SK-N-SH (cell line): ENCODE data around the gene AKR7A2.

ENCODE experiments used
- CHD2 ChIP-seq: fragments of 150-350 bp; IDR thresholded peaks from 2 replicates; pipeline ENCODE4 v1.6.1; 2018; ENCODE audit warnings: low read length; ENCODE audit not compliant: partially characterized antibody
- CTCF ChIP-seq: fragments of 200-600 bp; sonication (generic); IDR thresholded peaks from 2 replicates; pipeline ENCODE4 v1.6.1; 2017; ENCODE audit warnings: antibody characterized with exemption, mild to moderate bottlenecking, moderate library complexity
- EZH2phosphoT487 ChIP-seq: fragments of 200-600 bp; sonication (generic); IDR thresholded peaks from 2 replicates; pipeline ENCODE4 v1.6.1; 2017; ENCODE audit warnings: low read depth, mixed run types, mild to moderate bottlenecking, antibody characterized with exemption, moderate library complexity, borderline replicate concordance
- JUND ChIP-seq: IDR thresholded peaks from 2 replicates; pipeline ENCODE4 v1.4.0; 2012
- NFIC ChIP-seq: IDR thresholded peaks from 2 replicates; pipeline ENCODE4 v1.4.0; 2012; ENCODE audit warnings: borderline replicate concordance
- POLR2AphosphoS5 ChIP-seq: IDR thresholded peaks from 2 replicates; pipeline ENCODE4 v1.6.1; 2012; ENCODE audit warnings: low read depth, low read length
- RAD21 ChIP-seq: IDR thresholded peaks from 2 replicates; pipeline ENCODE4 v1.6.1; 2012; ENCODE audit warnings: mild to moderate bottlenecking, low read length
- SIN3A ChIP-seq: IDR thresholded peaks from 2 replicates; pipeline ENCODE4 v1.6.1; 2012; ENCODE audit warnings: low read depth, mild to moderate bottlenecking, low read length, moderate library complexity, borderline replicate concordance
- TCF12 ChIP-seq: IDR thresholded peaks from 2 replicates; pipeline ENCODE4 v1.4.0; 2012
- TEAD4 ChIP-seq: IDR thresholded peaks from 2 replicates; pipeline ENCODE4 v1.4.0; 2012; ENCODE audit warnings: mild to moderate bottlenecking, borderline replicate concordance; ENCODE audit not compliant: insufficient read depth
- USF2 ChIP-seq: fragments of 150-350 bp; IDR thresholded peaks from 2 replicates; pipeline ENCODE4 v1.6.1; 2017; ENCODE audit warnings: antibody characterized with exemption, low read length, low read depth, borderline replicate concordance

GRCh38 chr1:19329188-19329587, 17.2 kb upstream of the AKR7A2 start:
- TF ChIP-seq POLR2AphosphoS5, result no peak
- TF ChIP-seq CTCF, result no peak
- no peak for TF ChIP-seq JUND
- TF ChIP-seq RAD21, result no peak
- TF ChIP-seq EZH2phosphoT487, result no peak
- TF ChIP-seq USF2, result no peak
- no peak for TF ChIP-seq NFIC
- TF ChIP-seq SIN3A, result no peak
- TF ChIP-seq TCF12, result no peak
- no peak for TF ChIP-seq CHD2
- TF ChIP-seq TEAD4, result no peak
